Measurements from ENCODE around the gene FMO1.

- no peak for TF ChIP-seq CTCF (IDR thresholded peaks at IDR 0.05; ENCODE audit: insufficient read depth, low read length, poor library complexity, severe bottlenecking)
- no peak for TF ChIP-seq EZH2phosphoT487 (conservative IDR thresholded peaks at IDR 0.05; ENCODE audit: low read length)
These were observed at the start of gene FMO1 for GRCh38 chr1:171248302-171248701.

Data from SU-DHL-6 (cell line).